Heart right ventricle (tissue), 16 donors: ENCODE results near the gene SPRED1. TPM values are rescaled to one million over a fixed set of nuclear protein-coding genes. Genes with fewer than 3 reads are reported as not detected.

Experiments used
- ATAC-seq, 8 donors: fragments of 200-7000 bp; cut with Tn5 transposase; one replicate each; pipeline ENCODE4 v1.9.1; 2020; ENCODE audit warnings: mild to moderate bottlenecking in 8 of 8, moderate library complexity in 8 of 8, moderate number of reproducible peaks in 1 of 8
- DNase-seq, 2 donors: peaks; one replicate each; pipeline ENCODE4 v3.0.0-alpha.2; 2020
- H3K27ac ChIP-seq, 10 donors: fragments of 200-600 bp; sonication (generic) in 2 of 10; one replicate each; pipeline versions ENCODE4 v1.5.0 to v1.8.0; 2020 to 2022; ENCODE audit warnings: mild to moderate bottlenecking in 3 of 10
- H3K27me3 ChIP-seq, 7 donors: fragments of 200-600 bp; one replicate each; pipeline ENCODE4 v1.8.0; 2021 to 2022; ENCODE audit warnings: mild to moderate bottlenecking in 2 of 7
- H3K36me3 ChIP-seq, 9 donors: fragments of 200-600 bp; sonication (generic) in 1 of 9; one replicate each; pipeline versions ENCODE4 v1.5.0 to v1.8.0; 2020 to 2022; ENCODE audit warnings: mild to moderate bottlenecking in 2 of 9
- H3K4me1 ChIP-seq, 9 donors: fragments of 200-600 bp; sonication (generic) in 1 of 9; one replicate each; pipeline versions ENCODE4 v1.5.0 to v1.8.0; 2020 to 2022; ENCODE audit warnings: mild to moderate bottlenecking in 4 of 9
- H3K4me3 ChIP-seq, 10 donors: fragments of 200-600 bp; sonication (generic) in 2 of 10; one replicate each; pipeline versions ENCODE4 v1.5.0 to v1.8.0; 2020 to 2022; ENCODE audit warnings: mild to moderate bottlenecking in 7 of 10, moderate library complexity in 2 of 10
- H3K9me3 ChIP-seq, 11 donors: fragments of 200-600 bp in 10 of 11; sonication (generic) in 2 of 11; one replicate each; pipeline versions ENCODE4 v1.5.0 to v1.8.0; 2013 to 2022; ENCODE audit warnings: mild to moderate bottlenecking in 2 of 11, control low read depth in 1 of 11, moderate library complexity in 1 of 11
- CTCF ChIP-seq, 9 donors: fragments of 200-600 bp; sonication (generic) in 2 of 9; IDR thresholded peaks; one replicate each; pipeline versions ENCODE4 v1.5.0 to v1.8.0; 2021 to 2022; ENCODE audit warnings: antibody characterized with exemption in 9 of 9, mild to moderate bottlenecking in 5 of 9, moderate library complexity in 1 of 9
- WGBS, 2 donors: extraction: QIAGEN DNeasy Blood & Tissue Kit; methylation state at CpG; one replicate each; pipeline ENCODE4 v1.1.7; 2013; ENCODE audit warnings: inconsistent platforms in 1 of 2; 5-methylcytosine and 5-hydroxymethylcytosine counted together
- intact Hi-C, 10 donors: fragments of 100-400 bp; cut with DNase I; formaldehyde crosslinking; loops; one replicate each; pipeline versions ENCODE4 v1.11.1 to v1.14.2; 2022
- polyA plus RNA-seq, 2 donors: library from polyadenylated mRNA; stranded (reverse); fragments of 200-250 nt; gene quantifications; one replicate each; pipeline ENCODE4 v1.2.3, GENCODE V29; 2013
- total RNA-seq, 10 donors: library from RNA; stranded (reverse); fragmentation: NEBNext Ultra II Directional in 3 of 10; extraction: Animal tissue kit (Norgen Biotek cat#: 25700) in 3 of 10; gene quantifications; one replicate each; pipeline versions ENCODE4 v1.2.1 to v1.2.4, GENCODE V29; 2021 to 2023
- donor health status: Arrhythmogenic right ventricular cardiomyopathy.
- donor health status: ischemic (EF 13 %, LVEDD 7.1; RV severe dilation, severe dysfunction).
- donor health status: healthy with polysubstance abuse.
- donor health status: DM: no; HTN: yes; CAD: no.
- donor health status: DM: no; HTN: no; CAD: no.
- donor health status: ischemic (EF 25% LVEDD 6.9; RV normal size, moderate dysfunction).
- donor health status: ischemic (EF 25% LVEDD 5.7; RV mildly dilated, moderate dysfunction).
- donor health status: healthy.
- donor health status: DM: yes; HTN: yes; CAD: no.
- donor health status: Ischemic cardiomyopathy.
- donor health status: ischemic (EF 35%, LVEDD 5.7; RV mildly dilated, moderate dysfunction).
- donor health status: nonischemic (EF 11% LVEDD 7.7; RV severe dilation, severe dysfunction).
- donor health status: DM: yes; HTN: yes; CAD: no.
- donor health status: PGD.
- donor health status: ischemic (EF 29% LVEDD 5.4; RV normal size, mild dysfunction).
- donor health status: nonischemic (EF 23%, LVEDD 6.1; RV moderate dilation, normal function).

Gene SPRED1
- total and polyA plus RNA-seq, 12 donors = 3.3 to 20.2 (median 7.5) TPM

GRCh38 chr15:38212729-38213351 is 39.8 kb upstream of the SPRED1 start:
- H3K27ac ChIP-seq = peak overlapping the region in 1 of 10 donors; percentile 0
- H3K36me3 ChIP-seq = no peaks in the 10 kb centered on the region
- TF ChIP-seq CTCF (IDR thresholded peaks at IDR 0.05) = no peak
- 74 to 86% methylated on average over 3 of the region's 3 CpGs for WGBS, 2 donors
- H3K4me3 ChIP-seq = no peak overlapping the region
- ATAC-seq (no peak), DNase-seq (no peak)
- intact Hi-C loops = no loop called here
- no peaks in the 10 kb centered on the region for H3K27me3 ChIP-seq
- H3K9me3 ChIP-seq = no peaks in the 10 kb centered on the region
- peaks cover 0 to 34% (median 14%) of the 10 kb centered on the region in 9 donors for H3K4me1 ChIP-seq

- 100% methylated on average over 2 of the region's 2 CpGs for WGBS, 2 donors
- Histone ChIP-seq H3K36me3 (no peaks in the 10 kb centered on the region), H3K27ac (peak overlapping the region in 1 of 10 donors; percentile 0), H3K4me3 (no peak overlapping the region), H3K9me3 (no peaks in the 10 kb centered on the region), H3K4me1 (peaks cover 0 to 34% (median 18%) of the 10 kb centered on the region in 9 donors), H3K27me3 (no peaks in the 10 kb centered on the region)
- intact Hi-C loops = no loop called here
- DNase-seq (no peak), ATAC-seq (no peak)
- TF ChIP-seq CTCF (IDR thresholded peaks at IDR 0.05) = no peak
These were observed 39.3 kb upstream of the SPRED1 start for GRCh38 chr15:38213356-38213755.

- intact Hi-C loops = no loop called here
- 55 to 64% methylated on average over 1 of the region's 1 CpG for WGBS, 2 donors
- no peak overlapping the region for H3K27ac ChIP-seq
These were observed 36.9 kb upstream of the SPRED1 start for GRCh38 chr15:38215707-38216106.

GRCh38 chr15:38216763-38217162 is 35.9 kb upstream of the SPRED1 start:
- Histone ChIP-seq H3K4me1 (peaks cover 0 to 27% (median 12%) of the 10 kb centered on the region in 9 donors), H3K27me3 (no peaks in the 10 kb centered on the region), H3K36me3 (no peaks in the 10 kb centered on the region), H3K4me3 (no peak overlapping the region), H3K27ac (no peak overlapping the region), H3K9me3 (no peaks in the 10 kb centered on the region)
- intact Hi-C loops = no loop called here
- TF ChIP-seq CTCF (IDR thresholded peaks at IDR 0.05) = no peak
- no peak for DNase-seq
- ATAC-seq = no peak
- 80 to 87% methylated on average over 4 of the region's 4 CpGs for WGBS, 2 donors

More at GRCh38 chr15:38215707-38216106, 36.9 kb upstream of the SPRED1 start:
- H3K27me3 ChIP-seq = no peaks in the 10 kb centered on the region
- no peaks in the 10 kb centered on the region for H3K9me3 ChIP-seq
- ATAC-seq (peak in 4 of 8 donors; percentile 9 to 67 (median 51)), DNase-seq (no peak)
- H3K36me3 ChIP-seq = no peaks in the 10 kb centered on the region
- H3K4me3 ChIP-seq = no peak overlapping the region
- H3K4me1 ChIP-seq = peaks cover 0 to 26% (median 12%) of the 10 kb centered on the region in 9 donors
- no peak for TF ChIP-seq CTCF (IDR thresholded peaks at IDR 0.05)
